ENCODE measurements around the gene SLC26A4.

- no peak for TF ChIP-seq CTCF (IDR thresholded peaks at IDR 0.05)
- TF ChIP-seq POLR2A (IDR thresholded peaks at IDR 0.05), result no peak
Observed at GRCh38 chr7:107643407-107643806, 17.2 kb upstream of the SLC26A4 start.
